OCI-LY1 (cell line): ENCODE results near the gene EPB41.

Experiments
- CTCF ChIP-seq: fragments of 200-600 bp; sonication (generic), shearing (Covaris generic); IDR thresholded peaks from 2 replicates; pipeline ENCODE4 v1.5.1; 2017; ENCODE audit warnings: mild to moderate bottlenecking, antibody characterized with exemption, low read length, moderate library complexity, mixed read lengths
- EZH2 ChIP-seq: fragments of 200-600 bp; sonication (generic), shearing (Covaris generic); IDR thresholded peaks from 2 replicates; pipeline ENCODE4 v1.8.0; 2017; ENCODE audit warnings: borderline replicate concordance, mixed run types, mild to moderate bottlenecking, antibody characterized with exemption, low read length, moderate library complexity, mixed read lengths

- no peak for TF ChIP-seq CTCF
- TF ChIP-seq EZH2 = no peak
Observed at GRCh38 chr1:28902738-28903137, 11.6 kb upstream of the EPB41 start.
